HG03280 (cell line): ENCODE data around the gene KRR1.
"Not testable (repeated sequence)": the region's sequence is repeated elsewhere in the genome, so short reads cannot be mapped to it uniquely, and the experiment has no call there.

Experiments
- ATAC-seq: cut with Tn5 transposase; IDR thresholded peaks from one replicate; pipeline ENCODE4 v1.9.1; 2021; ENCODE audit warnings: mild to moderate bottlenecking, moderate library complexity; ENCODE audit not compliant: unreplicated experiment

The KRR1 gene

GRCh38 chr12:75526655-75527511 lies 15.5 kb upstream of the KRR1 start:
- ATAC-seq = peak; percentile 88

GRCh38 chr12:75525263-75525662 lies 13.9 kb upstream of the KRR1 start:
- no peak for ATAC-seq

- ATAC-seq = not testable (repeated sequence)
Measured at GRCh38 chr12:75522124-75522523, 10.7 kb upstream of the KRR1 start.

- ATAC-seq = not testable (repeated sequence)
Measured at GRCh38 chr12:75521224-75521623, 9.8 kb upstream of the KRR1 start.

GRCh38 chr12:75509621-75510020 lies 1.8 kb downstream of the KRR1 start:
- ATAC-seq = no peak

- ATAC-seq = no peak
Measured at GRCh38 chr12:75508159-75508558, 3.2 kb downstream of the KRR1 start.

GRCh38 chr12:75507086-75507485 lies 4.3 kb downstream of the KRR1 start:
- ATAC-seq = no peak

- no peak for ATAC-seq
Measured at GRCh38 chr12:75505706-75506312, 5.6 kb downstream of the KRR1 start.

- no peak for ATAC-seq
Measured at GRCh38 chr12:75503866-75504265, 7.5 kb downstream of the KRR1 start.

- no peak for ATAC-seq
Measured at GRCh38 chr12:75503459-75503858, 8.0 kb downstream of the KRR1 start.

GRCh38 chr12:75491169-75491568 lies 20.2 kb downstream of the KRR1 start:
- no peak for ATAC-seq

GRCh38 chr12:75489613-75490210 lies 21.7 kb downstream of the KRR1 start:
- ATAC-seq = peak; percentile 69

GRCh38 chr12:75489187-75489586 lies 22.2 kb downstream of the KRR1 start:
- ATAC-seq = no peak

GRCh38 chr12:75488553-75488952 lies 22.9 kb downstream of the KRR1 start:
- ATAC-seq = no peak

GRCh38 chr12:75487308-75487707 lies 24.1 kb downstream of the KRR1 start:
- no peak for ATAC-seq

GRCh38 chr12:75484450-75484849 lies 27.0 kb downstream of the KRR1 start:
- ATAC-seq = not testable (repeated sequence)

- no peak for ATAC-seq
Measured at GRCh38 chr12:75483431-75483830, 28.0 kb downstream of the KRR1 start.

GRCh38 chr12:75482646-75483045 lies 28.8 kb downstream of the KRR1 start:
- no peak for ATAC-seq

GRCh38 chr12:75481774-75482173 lies 29.6 kb downstream of the KRR1 start:
- ATAC-seq = no peak

- ATAC-seq = peak; percentile 21
Measured at GRCh38 chr12:75481013-75481705, 30.2 kb downstream of the KRR1 start.

GRCh38 chr12:75480469-75480949 lies 30.9 kb downstream of the KRR1 start, which contains the start of gene GLIPR1:
GLIPR1 (plus strand) TSS chr12:75480755; CDS start chr12:75480881, 126 bp downstream.
- peak; percentile 91 for ATAC-seq
